GM12872 (cell line): Measurements from ENCODE around the gene C12orf50.
A peak's percentile ranks its signal among the peaks of the same experiment; 100 is the strongest.

Source experiments
- CTCF ChIP-seq: IDR thresholded peaks from 3 replicates; pipeline ENCODE4 v1.5.1; 2011; ENCODE audit warnings: low read depth, mild to moderate bottlenecking, low read length, moderate library complexity; ENCODE audit not compliant: insufficient read depth

The C12orf50 gene

DNA sequence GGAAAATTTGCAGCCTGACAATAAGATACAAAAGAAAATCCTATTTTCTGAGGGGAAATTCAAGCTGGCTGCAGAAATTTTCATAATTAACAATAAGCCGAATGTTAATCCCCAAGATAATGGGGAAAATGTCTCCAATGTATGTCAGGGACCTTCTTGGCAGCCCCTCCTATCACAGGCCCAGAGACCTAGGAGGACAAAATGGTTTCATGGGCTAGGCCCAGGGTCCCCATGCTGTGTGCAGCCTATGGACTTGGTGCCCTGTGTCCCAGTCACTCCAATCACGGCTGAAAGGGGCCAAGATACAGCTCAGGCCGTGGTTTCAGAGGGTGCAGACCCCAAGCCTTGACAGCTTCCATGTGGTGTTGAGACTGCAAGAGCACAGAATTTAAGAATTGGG lies 11.2 kb downstream of the C12orf50 start:
- no peak for TF ChIP-seq CTCF

GRCh38 chr12:88015825-88016224 lies 13.4 kb downstream of the C12orf50 start:
- no peak for TF ChIP-seq CTCF

GRCh38 chr12:88011755-88012154 lies 17.4 kb downstream of the C12orf50 start:
- TF ChIP-seq CTCF, result no peak

GRCh38 chr12:88006351-88006750 lies 22.9 kb downstream of the C12orf50 start:
- TF ChIP-seq CTCF, result no peak

DNA sequence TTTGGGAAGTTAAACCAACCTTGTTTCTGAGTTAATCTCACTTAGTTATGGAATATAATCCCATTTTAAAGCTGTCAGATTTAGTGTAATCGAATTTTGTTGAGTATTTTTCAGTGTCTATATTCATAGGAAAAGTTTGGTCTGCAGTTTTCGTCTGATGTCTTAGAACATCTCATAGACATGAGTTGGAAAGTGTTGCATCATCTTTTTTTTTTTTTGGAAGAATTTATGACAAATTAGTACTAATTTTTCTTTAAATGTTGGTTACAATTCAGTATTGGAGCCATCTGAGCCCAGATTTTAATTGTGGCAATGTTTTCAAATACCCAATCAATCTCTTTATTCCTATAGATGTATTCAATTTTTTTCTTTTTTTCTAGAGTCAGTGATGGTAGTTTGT lies 27.9 kb downstream of the C12orf50 start:
- TF ChIP-seq CTCF, result no peak

- peak; percentile 70 for TF ChIP-seq CTCF
Observed at GRCh38 chr12:87995581-87996178, 33.5 kb downstream of the C12orf50 start.

GRCh38 chr12:87991483-87991882 lies 37.7 kb downstream of the C12orf50 start:
- TF ChIP-seq CTCF, result no peak
